Stomach (tissue), 9 donors: Measurements from ENCODE around the gene OSMR. TPM values are rescaled to one million over a fixed set of nuclear protein-coding genes. Genes with fewer than 3 reads are reported as not detected.

Experiments used
- DNase-seq, 2 donors: peaks; one replicate each; pipeline versions ENCODE4 v3.0.0 to v3.0.0-alpha.2; 2013 to 2019
- H3K27ac ChIP-seq, 5 donors: fragments of 200-600 bp in 4 of 5; sonication (generic) in 4 of 5; one replicate each; pipeline ENCODE4 v1.5.1; 2013 to 2019; ENCODE audit warnings: mild to moderate bottlenecking in 1 of 5, moderate library complexity in 1 of 5
- H3K27me3 ChIP-seq, 3 donors: fragments of 200-600 bp; sonication (generic); one replicate each; pipeline ENCODE4 v1.5.1; 2017 to 2019; ENCODE audit warnings: mixed run types in 1 of 3
- H3K36me3 ChIP-seq, 4 donors: fragments of 200-600 bp; sonication (generic); 1 replicate in 3 of 4; 2 replicates in 1 of 4; pipeline ENCODE4 v1.5.1; 2016 to 2019
- H3K4me1 ChIP-seq, 4 donors: fragments of 200-600 bp; sonication (generic); one replicate each; pipeline ENCODE4 v1.5.1; 2016 to 2019
- H3K4me3 ChIP-seq, 4 donors: fragments of 200-600 bp; sonication (generic) in 3 of 4; one replicate each; pipeline ENCODE4 v1.5.1; 2016 to 2019; ENCODE audit warnings: mild to moderate bottlenecking in 1 of 4
- H3K9me3 ChIP-seq, 4 donors: fragments of 200-600 bp; sonication (generic); one replicate each; pipeline ENCODE4 v1.5.1; 2016 to 2019
- EP300 ChIP-seq: sonication (generic); formaldehyde crosslinking; IDR thresholded peaks from one replicate; pipeline ENCODE4 v1.6.1; 2017; ENCODE audit warnings: antibody characterized with exemption
- POLR2A ChIP-seq, 4 donors: fragments of 450-650 bp; IDR thresholded peaks; one replicate each; pipeline ENCODE4 v1.6.1; 2016; ENCODE audit warnings: antibody characterized with exemption in 4 of 4, control low read depth in 2 of 4, mild to moderate bottlenecking in 1 of 4, moderate library complexity in 1 of 4
- POLR2AphosphoS5 ChIP-seq, 3 donors: sonication (generic); formaldehyde crosslinking; IDR thresholded peaks; one replicate each; pipeline ENCODE4 v1.6.1; 2016; ENCODE audit warnings: antibody characterized with exemption in 3 of 3
- WGBS, 5 donors: extraction: QIAGEN DNeasy Blood & Tissue Kit in 3 of 5; methylation state at CpG; one replicate each; pipeline versions ENCODE4 v1.1.5 to v1.1.7; 2013 to 2018; 5-methylcytosine and 5-hydroxymethylcytosine counted together
- intact Hi-C: fragments of 100-400 bp; cut with DNase I; formaldehyde crosslinking; loops from one replicate; pipeline ENCODE4 v1.15.1; 2023; ENCODE audit warnings: low total_unique reads
- polyA plus RNA-seq, 3 donors: library from polyadenylated mRNA; stranded (reverse); fragments of 200-250 nt; gene quantifications; one replicate each; pipeline ENCODE4 v1.2.3, GENCODE V29; 2013
- total RNA-seq, 5 donors: library from RNA; depleted of rRNA; stranded (reverse); fragments of >200 nt; gene quantifications; one replicate each; pipeline versions ENCODE4 v1.1.0 to v1.2.3, GENCODE V29; 2014 to 2016
- TF ChIP-seq, protein P1 (sequence below), 7 experiments: fragments of 450-650 bp in 4 of 7; fragments of 200-600 bp in 3 of 7; sonication (generic) in 3 of 7; IDR thresholded peaks; one replicate each; pipeline ENCODE4 v1.5.1; 2016 to 2019; ENCODE audit warnings: antibody characterized with exemption in 7 of 7, control low read depth in 2 of 7, mild to moderate bottlenecking in 1 of 7
- donor health status: healthy with polysubstance abuse.
- donor health status: Bipolar disorder and iron deficiency.
- donor health status: healthy.

Gene OSMR
- total and polyA plus RNA-seq, 8 donors = 2.7 to 50.3 (median 11.9) TPM

GRCh38 chr5:38814879-38815278 lies 30.9 kb upstream of the OSMR start:
- no peak for TF ChIP-seq POLR2A (IDR thresholded peaks at IDR 0.05)
- TF ChIP-seq, protein P1, sequence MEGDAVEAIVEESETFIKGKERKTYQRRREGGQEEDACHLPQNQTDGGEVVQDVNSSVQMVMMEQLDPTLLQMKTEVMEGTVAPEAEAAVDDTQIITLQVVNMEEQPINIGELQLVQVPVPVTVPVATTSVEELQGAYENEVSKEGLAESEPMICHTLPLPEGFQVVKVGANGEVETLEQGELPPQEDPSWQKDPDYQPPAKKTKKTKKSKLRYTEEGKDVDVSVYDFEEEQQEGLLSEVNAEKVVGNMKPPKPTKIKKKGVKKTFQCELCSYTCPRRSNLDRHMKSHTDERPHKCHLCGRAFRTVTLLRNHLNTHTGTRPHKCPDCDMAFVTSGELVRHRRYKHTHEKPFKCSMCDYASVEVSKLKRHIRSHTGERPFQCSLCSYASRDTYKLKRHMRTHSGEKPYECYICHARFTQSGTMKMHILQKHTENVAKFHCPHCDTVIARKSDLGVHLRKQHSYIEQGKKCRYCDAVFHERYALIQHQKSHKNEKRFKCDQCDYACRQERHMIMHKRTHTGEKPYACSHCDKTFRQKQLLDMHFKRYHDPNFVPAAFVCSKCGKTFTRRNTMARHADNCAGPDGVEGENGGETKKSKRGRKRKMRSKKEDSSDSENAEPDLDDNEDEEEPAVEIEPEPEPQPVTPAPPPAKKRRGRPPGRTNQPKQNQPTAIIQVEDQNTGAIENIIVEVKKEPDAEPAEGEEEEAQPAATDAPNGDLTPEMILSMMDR (IDR thresholded peaks at IDR 0.05) = no peak
- no peak for TF ChIP-seq EP300
- no peak for TF ChIP-seq POLR2AphosphoS5 (IDR thresholded peaks at IDR 0.05)
- H3K36me3 ChIP-seq = no peaks in the 10 kb centered on the region
- no peaks in the 10 kb centered on the region for H3K9me3 ChIP-seq
- peaks cover 0 to 4% (median under 1%) of the 10 kb centered on the region in 4 donors for H3K4me1 ChIP-seq
- H3K4me3 ChIP-seq = no peak overlapping the region
- 90 to 95% (median 95%) methylated on average over 2 of the region's 2 CpGs for WGBS, 5 donors
- intact Hi-C loops = no loop called here
- no peaks in the 10 kb centered on the region for H3K27me3 ChIP-seq
- no peak for DNase-seq
- no peak overlapping the region for H3K27ac ChIP-seq

DNA sequence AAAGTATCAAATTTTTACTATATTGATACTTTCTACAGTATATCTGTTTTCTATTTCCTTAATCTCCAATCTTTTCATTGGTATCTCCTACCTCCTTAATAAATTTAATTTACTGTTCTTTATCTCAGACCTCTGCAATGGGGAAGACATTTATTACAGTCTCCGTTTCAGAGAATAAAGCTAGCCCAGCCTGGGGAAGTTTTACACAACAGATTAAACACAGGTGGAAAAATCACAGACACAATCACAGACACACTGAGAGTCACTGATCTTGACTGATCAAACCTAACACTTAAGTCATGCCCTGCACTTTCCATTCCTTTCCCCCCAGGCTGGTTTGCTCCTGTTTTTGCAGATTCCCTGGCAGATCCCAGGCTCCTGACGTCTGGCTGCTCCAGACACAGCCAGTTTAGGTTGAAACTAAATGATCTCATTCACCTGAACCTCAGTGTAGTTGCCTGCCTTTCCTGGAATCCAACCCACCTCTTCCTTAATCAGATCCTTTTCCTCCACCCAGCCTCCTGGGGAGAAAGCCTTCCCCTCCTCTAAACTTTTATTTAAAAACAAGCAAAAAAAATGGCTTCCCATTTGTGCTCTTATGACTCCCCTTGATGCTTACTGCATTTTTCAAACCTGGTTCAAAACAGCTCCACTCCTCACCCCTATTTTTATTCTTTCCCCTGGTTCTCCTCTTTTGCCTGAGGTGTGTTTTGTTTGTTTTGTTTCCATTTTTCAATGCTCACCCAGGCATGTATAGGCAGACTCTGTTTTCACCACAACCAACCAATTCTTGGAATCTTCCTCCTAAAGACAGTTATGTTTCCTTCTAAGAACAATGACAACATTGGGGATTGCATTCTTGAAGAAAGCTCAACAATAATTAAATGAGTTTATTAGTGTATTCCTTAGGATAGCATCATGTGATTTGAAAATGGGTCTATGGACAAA lies 29.5 kb upstream of the OSMR start:
- DNase-seq = peak in 1 of 2 donors; percentile 44
- intact Hi-C loops = no loop called here
- Histone ChIP-seq H3K36me3 (no peaks in the 10 kb centered on the region), H3K4me1 (no peaks in the 10 kb centered on the region), H3K4me3 (no peak overlapping the region), H3K27ac (no peak overlapping the region), H3K27me3 (no peaks in the 10 kb centered on the region), H3K9me3 (no peaks in the 10 kb centered on the region)
- 41 to 72% (median 55%) methylated on average over 2 of the region's 2 CpGs for WGBS, 5 donors
- TF ChIP-seq POLR2AphosphoS5 (IDR thresholded peaks at IDR 0.05) (no peak), POLR2A (IDR thresholded peaks at IDR 0.05) (no peak), EP300 (no peak)
- TF ChIP-seq, protein P1 (IDR thresholded peaks at IDR 0.05) = no peak

DNA sequence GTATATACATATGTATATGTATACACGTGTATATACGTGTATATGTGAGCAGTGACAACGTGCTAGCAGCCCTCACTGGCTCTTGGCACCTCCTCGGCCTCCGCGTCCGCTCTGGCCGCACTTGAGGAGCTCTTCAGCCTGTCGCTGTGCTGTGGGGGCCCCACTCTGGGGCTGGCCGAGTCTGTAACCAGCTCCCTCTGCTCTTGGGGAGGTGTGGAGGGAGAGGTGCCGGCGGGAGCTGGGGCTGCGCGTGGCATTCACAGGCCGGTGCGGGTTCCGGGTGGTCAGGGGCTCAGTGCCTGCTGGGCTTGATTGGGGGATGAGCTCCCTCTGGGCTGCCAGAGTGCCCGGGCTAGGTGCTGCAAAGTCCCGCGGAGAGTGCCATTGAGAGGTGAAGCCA lies 24.1 kb upstream of the OSMR start:
- Histone ChIP-seq H3K4me3 (no peak overlapping the region), H3K4me1 (no peaks in the 10 kb centered on the region), H3K27me3 (no peaks in the 10 kb centered on the region), H3K9me3 (peaks cover 0 to 4% (median 0%) of the 10 kb centered on the region in 4 donors), H3K36me3 (peaks cover 0 to 13% (median 7%) of the 10 kb centered on the region in 4 donors), H3K27ac (no peak overlapping the region)
- 92 to 98% (median 97%) methylated on average over 12 to 20 of the region's 20 CpGs for WGBS, 5 donors
- no peak for DNase-seq
- TF ChIP-seq, protein P1 (IDR thresholded peaks at IDR 0.05) = no peak
- TF ChIP-seq EP300 = no peak
- TF ChIP-seq POLR2AphosphoS5 (IDR thresholded peaks at IDR 0.05) = no peak
- no peak for TF ChIP-seq POLR2A (IDR thresholded peaks at IDR 0.05)
- intact Hi-C loops = no loop called here

DNA sequence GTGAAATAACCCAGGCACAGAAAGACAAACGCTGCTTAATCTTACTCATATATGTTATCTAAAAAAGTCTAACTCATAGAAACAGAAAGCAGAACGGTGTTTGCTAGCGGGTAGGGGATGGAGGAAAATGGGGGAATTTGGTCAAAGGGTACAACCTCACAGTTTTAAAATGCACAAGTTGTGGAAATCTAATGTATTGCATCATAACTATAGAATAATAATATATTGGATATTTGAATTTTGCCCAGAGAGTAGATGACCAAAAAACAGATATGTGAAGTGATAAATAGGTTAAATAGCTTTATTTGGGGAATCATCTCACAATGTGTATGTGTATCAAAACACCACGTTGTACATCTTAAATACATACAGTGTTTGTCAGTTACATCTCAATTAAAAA lies 22.3 kb upstream of the OSMR start:
- Histone ChIP-seq H3K9me3 (peaks cover 0 to 4% (median 0%) of the 10 kb centered on the region in 4 donors), H3K27me3 (no peaks in the 10 kb centered on the region), H3K27ac (no peak overlapping the region), H3K4me1 (no peaks in the 10 kb centered on the region), H3K4me3 (no peak overlapping the region), H3K36me3 (peaks cover 0 to 22% (median 9%) of the 10 kb centered on the region in 4 donors)
- WGBS, 5 donors = 78 to 83% (median 79%) methylated on average over 4 of the region's 4 CpGs
- TF ChIP-seq POLR2AphosphoS5 (IDR thresholded peaks at IDR 0.05) (no peak), EP300 (no peak)
- DNase-seq = no peak
- intact Hi-C loops = no loop called here
